H1 (cell line): Measurements from ENCODE around the gene TIAM2. TPM values are rescaled to one million over a fixed set of nuclear protein-coding genes. Genes with fewer than 3 reads are reported as not detected.
A peak's percentile ranks its signal among the peaks of the same experiment; 100 is the strongest.

ENCODE experiments used
- CTCF ChIA-PET: fragments of 300-600 bp; sonication (Branson Sonifier 250); formaldehyde crosslinking; loops from one replicate; lab custom pipeline; 2021; ENCODE audit not compliant: partially characterized antibody; lab: Charles Lee
- POLR2A ChIA-PET: fragments of 300-600 bp; sonication (Branson Sonifier 250); formaldehyde crosslinking; loops from one replicate; lab custom pipeline; 2021; ENCODE audit warnings: inconsistent platforms; ENCODE audit not compliant: partially characterized antibody; lab: Charles Lee
- DNase-seq, 2 experiments: peaks; one replicate each; pipeline versions ENCODE4 v3.0.0 to v3.0.0-alpha.2; 2010 to 2022; ENCODE audit warnings: low spot score in 2 of 2, low read depth in 1 of 2, mixed read lengths in 1 of 2
- FAIRE-seq: peaks from 2 replicates; lab custom pipeline; 2011; peaks lifted over from hg19 to GRCh38; lab: Jason Lieb, UNC
- H2AFZ ChIP-seq: 2 replicates; pipeline ENCODE4 v1.8.1; 2012; ENCODE audit warnings: low read length, inconsistent platforms
- H2AK5ac ChIP-seq: 2 replicates; pipeline ENCODE4 v1.6.1; 2013; ENCODE audit warnings: low read depth, low read length
- H2BK120ac ChIP-seq: replicated peaks from 2 replicates; pipeline ENCODE3; 2013; ENCODE audit warnings: low read depth, low read length, inconsistent platforms
- H2BK12ac ChIP-seq: 2 replicates; pipeline ENCODE4 v1.6.1; 2013; ENCODE audit warnings: low read depth, low read length
- H2BK15ac ChIP-seq: 2 replicates; pipeline ENCODE4 v1.6.1; 2013; ENCODE audit warnings: low read length
- H2BK20ac ChIP-seq: 2 replicates; pipeline ENCODE4 v1.6.1; 2013; ENCODE audit warnings: low read length
- H2BK5ac ChIP-seq: 2 replicates; pipeline ENCODE4 v1.6.1; 2013; ENCODE audit warnings: low read depth, low read length
- H3K14ac ChIP-seq: 2 replicates; pipeline ENCODE4 v1.6.1; 2013; ENCODE audit warnings: inconsistent platforms; ENCODE audit not compliant: insufficient read length
- H3K18ac ChIP-seq: 2 replicates; pipeline ENCODE4 v1.6.1; 2013; ENCODE audit warnings: low read length; ENCODE audit errors: extremely low read depth
- H3K23ac ChIP-seq: 2 replicates; pipeline ENCODE4 v1.6.1; 2013; ENCODE audit warnings: inconsistent platforms; ENCODE audit not compliant: insufficient read length
- H3K23me2 ChIP-seq: 2 replicates; pipeline ENCODE4 v1.6.1; 2013; ENCODE audit warnings: low read depth, low read length
- H3K27ac ChIP-seq: 2 replicates; pipeline ENCODE4 v1.6.1; 2011; ENCODE audit warnings: low read depth, low read length, inconsistent platforms
- H3K27me3 ChIP-seq, 4 experiments: replicated peaks in 1 of 4; 1 replicate in 1 of 4; 2 replicates in 3 of 4; pipeline versions ENCODE4 v1.6.1 to v1.8.1; 2011 to 2013; ENCODE audit warnings: low read length in 3 of 4, mild to moderate bottlenecking in 3 of 4, inconsistent platforms in 2 of 4, mixed read lengths in 2 of 4, moderate library complexity in 1 of 4; ENCODE audit not compliant: control insufficient read depth in 3 of 4, insufficient read depth in 3 of 4; ENCODE audit errors: extremely low read depth in 1 of 4
- H3K36me3 ChIP-seq, 4 experiments: 2 replicates each; pipeline versions ENCODE4 v1.6.1 to v1.8.1; 2011 to 2013; ENCODE audit warnings: mild to moderate bottlenecking in 4 of 4, low read length in 3 of 4, moderate library complexity in 2 of 4, control low read depth in 1 of 4, inconsistent platforms in 1 of 4; ENCODE audit not compliant: insufficient read depth in 4 of 4, control insufficient read depth in 2 of 4
- H3K4ac ChIP-seq: replicated peaks from 2 replicates; pipeline ENCODE3; 2013; ENCODE audit warnings: low read length, low read depth, mixed read lengths, inconsistent platforms; ENCODE audit not compliant: insufficient read length
- H3K4me1 ChIP-seq, 4 experiments: replicated peaks in 1 of 4; 1 replicate in 1 of 4; 2 replicates in 3 of 4; pipeline versions ENCODE4 v1.6.1 to v1.8.1; 2011 to 2013; ENCODE audit warnings: low read length in 3 of 4, inconsistent platforms in 2 of 4, mixed read lengths in 1 of 4; ENCODE audit not compliant: insufficient read depth in 4 of 4, control insufficient read depth in 3 of 4
- H3K4me2 ChIP-seq, 2 experiments: 2 replicates each; pipeline versions ENCODE4 v1.6.1 to v1.8.1; 2011 to 2013; ENCODE audit warnings: low read depth in 2 of 2, low read length in 2 of 2, control low read depth in 1 of 2, inconsistent platforms in 1 of 2, mild to moderate bottlenecking in 1 of 2; ENCODE audit not compliant: insufficient read depth in 1 of 2
- H3K4me3 ChIP-seq, 4 experiments: fragments of 200-600, 300-600 bp in 1 of 4; sonication (generic), shearing (Covaris generic), sonication (Bioruptor Twin) in 1 of 4; 2 replicates each; pipeline versions ENCODE4 v1.5.1 to v1.8.1; 2011 to 2016; ENCODE audit warnings: low read length in 4 of 4, low read depth in 3 of 4, control low read depth in 2 of 4, inconsistent platforms in 2 of 4, mild to moderate bottlenecking in 2 of 4, mixed read lengths in 1 of 4, moderate library complexity in 1 of 4; ENCODE audit not compliant: insufficient read depth in 2 of 4; ENCODE audit errors: extremely low read depth in 1 of 4
- H3K56ac ChIP-seq: replicated peaks from 2 replicates; pipeline ENCODE3; 2013; ENCODE audit warnings: low read depth, mild to moderate bottlenecking, mixed read lengths, low read length, inconsistent platforms; ENCODE audit not compliant: insufficient read length
- H3K79me1 ChIP-seq: 2 replicates; pipeline ENCODE4 v1.6.1; 2013; ENCODE audit warnings: low read depth, low read length, control low read depth
- H3K79me2 ChIP-seq, 2 experiments: 2 replicates each; pipeline versions ENCODE4 v1.6.1 to v1.8.1; 2012 to 2013; ENCODE audit warnings: low read length in 2 of 2, mild to moderate bottlenecking in 2 of 2, inconsistent platforms in 1 of 2; ENCODE audit not compliant: insufficient read depth in 2 of 2, control insufficient read depth in 1 of 2
- H3K9ac ChIP-seq, 4 experiments: replicated peaks in 1 of 4; 1 replicate in 1 of 4; 2 replicates in 3 of 4; pipeline versions ENCODE4 v1.6.1 to v1.8.1; 2011 to 2013; ENCODE audit warnings: low read depth in 3 of 4, low read length in 3 of 4, control low read depth in 2 of 4, mild to moderate bottlenecking in 2 of 4, moderate library complexity in 2 of 4, inconsistent platforms in 1 of 4; ENCODE audit errors: extremely low read depth in 1 of 4
- H3K9me3 ChIP-seq, 2 experiments: 2 replicates each; pipeline versions ENCODE4 v1.6.1 to v1.8.1; 2012 to 2013; ENCODE audit warnings: mild to moderate bottlenecking in 2 of 2, moderate library complexity in 2 of 2, control low read depth in 1 of 2, inconsistent platforms in 1 of 2, low read depth in 1 of 2, low read length in 1 of 2, mixed read lengths in 1 of 2; ENCODE audit not compliant: insufficient read depth in 2 of 2
- H4K20me1 ChIP-seq, 2 experiments: replicated peaks in 1 of 2; 2 replicates each; pipeline versions ENCODE3 to v1.8.1; 2011 to 2013; ENCODE audit warnings: inconsistent platforms in 2 of 2, low read length in 2 of 2, mild to moderate bottlenecking in 1 of 2; ENCODE audit not compliant: insufficient read depth in 2 of 2, control insufficient read depth in 1 of 2
- H4K5ac ChIP-seq: 2 replicates; pipeline ENCODE4 v1.6.1; 2013; ENCODE audit warnings: low read length, low read depth, mixed read lengths, inconsistent platforms; ENCODE audit not compliant: insufficient read length
- H4K8ac ChIP-seq: 2 replicates; pipeline ENCODE4 v1.8.0; 2013; ENCODE audit warnings: mild to moderate bottlenecking, moderate library complexity, low read length, inconsistent platforms; ENCODE audit not compliant: insufficient read depth; ENCODE audit errors: extremely low read depth
- H4K91ac ChIP-seq: replicated peaks from 2 replicates; pipeline ENCODE3; 2013; ENCODE audit warnings: low read length, mixed read lengths, inconsistent platforms; ENCODE audit not compliant: insufficient read length
- HDAC2 ChIP-seq, 2 experiments: fragments of 300-600 bp in 1 of 2; sonication (generic) in 1 of 2; IDR thresholded peaks; 2 replicates each; pipeline ENCODE4 v1.6.1; 2011 to 2012; ENCODE audit warnings: low read depth in 2 of 2, low read length in 2 of 2, mild to moderate bottlenecking in 2 of 2, moderate library complexity in 2 of 2, borderline replicate concordance in 1 of 2, inconsistent platforms in 1 of 2
- SIRT6 ChIP-seq: IDR thresholded peaks from one replicate; pipeline ENCODE4 v1.7.1; 2012; ENCODE audit warnings: low read length, inconsistent platforms
- WGBS, 2 experiments: shearing (Covaris generic) in 1 of 2; methylation state at CpG; one replicate each; pipeline versions ENCODE4 v1.1.6 to v1.1.7; 2013 to 2015; ENCODE audit warnings: low lambda C conversion rate in 2 of 2, mixed read lengths in 2 of 2, inconsistent platforms in 1 of 2, low coverage in 1 of 2, missing lambda C conversion rate in 1 of 2; ENCODE audit not compliant: insufficient replicate concordance in 2 of 2, insufficient coverage in 1 of 2, insufficient read length in 1 of 2; ENCODE audit errors: extremely low coverage in 1 of 2, missing lambda C conversion rate in 1 of 2; 5-methylcytosine and 5-hydroxymethylcytosine counted together
- polyA plus RNA-seq, 7 experiments: library from polyadenylated mRNA; depleted of rRNA in 3 of 7; stranded (reverse) in 5 of 7; unstranded in 2 of 7; fragments of >200 nt in 5 of 7; fragments of 200-250 nt in 2 of 7; gene quantifications; 1 replicate in 5 of 7; 2 replicates in 1 of 7; 4 replicates in 1 of 7; pipeline versions ENCODE4 v1.2.1 to v1.2.3, GENCODE V29; 2011 to 2013; ENCODE audit warnings: missing spikeins in 2 of 7, mixed read lengths in 2 of 7
- total RNA-seq: library from RNA; stranded (reverse); fragmentation: NEBNext Ultra II Directional; extraction: Animal tissue kit (Norgen Biotek cat#: 25700); gene quantifications from 2 replicates; pipeline ENCODE4 v1.2.1, GENCODE V29; 2021

The TIAM2 gene
- total and polyA plus RNA-seq, 2 of the 8 experiments (the other 6 are each of a cell fraction or from before 2014, with no cell fraction given) = 7.4 to 23.9 TPM

GRCh38 chr6:155130161-155130853, 135.2 kb downstream of the TIAM2 start:
- Histone ChIP-seq H3K4me3 (no peak overlapping the region), H2AFZ (no peak overlapping the region), H2BK12ac (no peak overlapping the region), H3K23me2 (no peaks in the 10 kb centered on the region), H3K79me1 (peaks cover 3% of the 10 kb centered on the region; the same call in 1 of the 2 replicates), H3K36me3 (peaks cover 0 to 12% (median 0%) of the 10 kb centered on the region in 4 experiments; a peak in 2 of 8 replicates), H3K9me3 (no peaks in the 10 kb centered on the region), H3K4me1 (peaks cover 0 to 4% (median 3%) of the 10 kb centered on the region in 4 experiments; a peak in 3 of 7 replicates), H3K14ac (no peak overlapping the region), H2AK5ac (no peak overlapping the region), H3K4ac (no peak overlapping the region), H4K8ac (peak overlapping the region; percentile 57; the same call in 1 of the 2 replicates), H4K5ac (no peak overlapping the region), H2BK120ac (no peak overlapping the region), H3K79me2 (no peaks in the 10 kb centered on the region), H4K20me1 (no peaks in the 10 kb centered on the region), H3K18ac (no peak overlapping the region), H2BK5ac (no peak overlapping the region), H3K9ac (no peak overlapping the region), H3K56ac (no peak overlapping the region), H3K27me3 (no peaks in the 10 kb centered on the region), H2BK20ac (no peak overlapping the region), H3K4me2 (no peak overlapping the region), H2BK15ac (no peak overlapping the region), H3K23ac (no peak overlapping the region), H4K91ac (no peak overlapping the region), H3K27ac (no peak overlapping the region)
- 83% methylated on average over 14 of the region's 14 CpGs; no CpG with 5 or more reads in 1 of the 2 experiments for WGBS, 2 experiments
- DNase-seq (no peak), FAIRE-seq (no peak)
- POLR2A ChIA-PET = interaction anchor here (1.5 kb wide), 1 partner anchor 10 kb away, joined by 6 read pairs; no protein-coding TSS in a partner anchor
- CTCF ChIA-PET = interaction anchor here (0.7 to 1.6 kb wide), 4 partner anchors 10 to 139 kb away, joined by 3 to 9 read pairs (median 3); no protein-coding TSS in a partner anchor
- TF ChIP-seq SIRT6 (no peak), HDAC2 (IDR thresholded peaks at IDR 0.05; ENCODE audit: borderline replicate concordance in 1 of 2, low read depth in 2 of 2, low read length in 2 of 2) (no peak)
